Esophagus muscularis mucosa (tissue), 4 donors: ENCODE data around the gene CYP26B1. TPM values are rescaled to one million over a fixed set of nuclear protein-coding genes. Genes with fewer than 3 reads are reported as not detected.

Experiments
- DNase-seq: peaks from one replicate; pipeline ENCODE4 v3.0.0-alpha.2; 2017; ENCODE audit errors: extremely low spot score
- H3K27ac ChIP-seq, 4 donors: fragments of 200-600 bp; sonication (generic); replicated peaks in 1 of 4; 1 replicate in 3 of 4; 2 replicates in 1 of 4; pipeline ENCODE4 v1.5.1; 2016 to 2019; ENCODE audit warnings: mild to moderate bottlenecking in 1 of 4
- H3K27me3 ChIP-seq, 4 donors: fragments of 200-600 bp; sonication (generic); one replicate each; pipeline versions ENCODE4 v1.5.1 to v1.6.0; 2016 to 2019
- H3K36me3 ChIP-seq, 4 donors: fragments of 200-600 bp; sonication (generic); one replicate each; pipeline ENCODE4 v1.5.1; 2016 to 2019
- H3K4me1 ChIP-seq, 4 donors: fragments of 200-600 bp; sonication (generic); one replicate each; pipeline ENCODE4 v1.5.1; 2016 to 2019
- H3K4me3 ChIP-seq, 4 donors: fragments of 200-600 bp; sonication (generic); 1 replicate in 2 of 4; 2 replicates in 2 of 4; pipeline ENCODE4 v1.5.1; 2016 to 2019; ENCODE audit warnings: mild to moderate bottlenecking in 4 of 4, moderate library complexity in 1 of 4
- H3K9me3 ChIP-seq, 4 donors: fragments of 200-600 bp; sonication (generic); 1 replicate in 3 of 4; 2 replicates in 1 of 4; pipeline ENCODE4 v1.5.1; 2016 to 2019
- EP300 ChIP-seq: sonication (generic); formaldehyde crosslinking; IDR thresholded peaks from one replicate; pipeline ENCODE4 v1.6.1; 2017; ENCODE audit warnings: antibody characterized with exemption
- POLR2A ChIP-seq: fragments of 450-650 bp; IDR thresholded peaks from one replicate; pipeline ENCODE4 v1.6.1; 2017; ENCODE audit warnings: antibody characterized with exemption, moderate library complexity, mild to moderate bottlenecking, low read depth
- POLR2AphosphoS5 ChIP-seq, 2 donors: sonication (generic); formaldehyde crosslinking; IDR thresholded peaks; one replicate each; pipeline ENCODE4 v1.6.1; 2017; ENCODE audit warnings: antibody characterized with exemption in 2 of 2
- WGBS: methylation state at CpG from one replicate; pipeline ENCODE4 v1.1.5; 2018; 5-methylcytosine and 5-hydroxymethylcytosine counted together
- intact Hi-C: fragments of 100-400 bp; cut with DNase I; formaldehyde crosslinking; loops from one replicate; pipeline ENCODE4 v1.15.1; 2023
- total RNA-seq, 4 donors: library from RNA; depleted of rRNA; stranded (reverse); fragments of >200 nt; gene quantifications; one replicate each; pipeline versions ENCODE4 v1.1.0 to v1.2.1, GENCODE V29; 2016
- TF ChIP-seq, protein P1 (sequence below), 3 experiments: fragments of 200-600 bp in 2 of 3; fragments of 450-650 bp in 1 of 3; sonication (generic) in 2 of 3; IDR thresholded peaks; one replicate each; pipeline ENCODE4 v1.5.1; 2017 to 2019; ENCODE audit warnings: antibody characterized with exemption in 3 of 3, mild to moderate bottlenecking in 2 of 3, moderate library complexity in 1 of 3

The CYP26B1 gene
- total RNA-seq, 4 donors from 2014 or later: 1.2 to 3.6 (median 2.4) TPM

GRCh38 chr2:72134997-72135800 is 12.5 kb downstream of the CYP26B1 start:
- Histone ChIP-seq H3K27ac (no peak overlapping the region), H3K4me3 (no peak overlapping the region), H3K9me3 (no peaks in the 10 kb centered on the region), H3K27me3 (peaks cover 0 to 29% (median 0%) of the 10 kb centered on the region in 4 donors), H3K36me3 (no peaks in the 10 kb centered on the region), H3K4me1 (peaks cover 15 to 21% (median 17%) of the 10 kb centered on the region in 4 donors)
- TF ChIP-seq POLR2A: no peak
- TF ChIP-seq POLR2AphosphoS5 (IDR thresholded peaks at IDR 0.05): no peak
- no peak for TF ChIP-seq EP300
- TF ChIP-seq, protein P1, sequence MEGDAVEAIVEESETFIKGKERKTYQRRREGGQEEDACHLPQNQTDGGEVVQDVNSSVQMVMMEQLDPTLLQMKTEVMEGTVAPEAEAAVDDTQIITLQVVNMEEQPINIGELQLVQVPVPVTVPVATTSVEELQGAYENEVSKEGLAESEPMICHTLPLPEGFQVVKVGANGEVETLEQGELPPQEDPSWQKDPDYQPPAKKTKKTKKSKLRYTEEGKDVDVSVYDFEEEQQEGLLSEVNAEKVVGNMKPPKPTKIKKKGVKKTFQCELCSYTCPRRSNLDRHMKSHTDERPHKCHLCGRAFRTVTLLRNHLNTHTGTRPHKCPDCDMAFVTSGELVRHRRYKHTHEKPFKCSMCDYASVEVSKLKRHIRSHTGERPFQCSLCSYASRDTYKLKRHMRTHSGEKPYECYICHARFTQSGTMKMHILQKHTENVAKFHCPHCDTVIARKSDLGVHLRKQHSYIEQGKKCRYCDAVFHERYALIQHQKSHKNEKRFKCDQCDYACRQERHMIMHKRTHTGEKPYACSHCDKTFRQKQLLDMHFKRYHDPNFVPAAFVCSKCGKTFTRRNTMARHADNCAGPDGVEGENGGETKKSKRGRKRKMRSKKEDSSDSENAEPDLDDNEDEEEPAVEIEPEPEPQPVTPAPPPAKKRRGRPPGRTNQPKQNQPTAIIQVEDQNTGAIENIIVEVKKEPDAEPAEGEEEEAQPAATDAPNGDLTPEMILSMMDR (IDR thresholded peaks at IDR 0.05): no peak
- intact Hi-C loops: loop anchor here (5.0 kb wide), 1 partner anchor 333 kb away; no protein-coding TSS in a partner anchor
- WGBS: 84% methylated on average over 7 of the region's 19 CpGs
- no peak for DNase-seq

- Histone ChIP-seq H3K4me1 (peaks cover 15 to 21% (median 17%) of the 10 kb centered on the region in 4 donors), H3K9me3 (no peaks in the 10 kb centered on the region), H3K27me3 (peaks cover 0 to 29% (median 0%) of the 10 kb centered on the region in 4 donors), H3K4me3 (no peak overlapping the region), H3K27ac (no peak overlapping the region), H3K36me3 (no peaks in the 10 kb centered on the region)
- no peak for DNase-seq
- intact Hi-C loops: no loop called here
- TF ChIP-seq EP300: no peak
- 83% methylated on average over 5 of the region's 10 CpGs for WGBS
Observed at GRCh38 chr2:72134408-72134996, 13.2 kb downstream of the CYP26B1 start.

DNA sequence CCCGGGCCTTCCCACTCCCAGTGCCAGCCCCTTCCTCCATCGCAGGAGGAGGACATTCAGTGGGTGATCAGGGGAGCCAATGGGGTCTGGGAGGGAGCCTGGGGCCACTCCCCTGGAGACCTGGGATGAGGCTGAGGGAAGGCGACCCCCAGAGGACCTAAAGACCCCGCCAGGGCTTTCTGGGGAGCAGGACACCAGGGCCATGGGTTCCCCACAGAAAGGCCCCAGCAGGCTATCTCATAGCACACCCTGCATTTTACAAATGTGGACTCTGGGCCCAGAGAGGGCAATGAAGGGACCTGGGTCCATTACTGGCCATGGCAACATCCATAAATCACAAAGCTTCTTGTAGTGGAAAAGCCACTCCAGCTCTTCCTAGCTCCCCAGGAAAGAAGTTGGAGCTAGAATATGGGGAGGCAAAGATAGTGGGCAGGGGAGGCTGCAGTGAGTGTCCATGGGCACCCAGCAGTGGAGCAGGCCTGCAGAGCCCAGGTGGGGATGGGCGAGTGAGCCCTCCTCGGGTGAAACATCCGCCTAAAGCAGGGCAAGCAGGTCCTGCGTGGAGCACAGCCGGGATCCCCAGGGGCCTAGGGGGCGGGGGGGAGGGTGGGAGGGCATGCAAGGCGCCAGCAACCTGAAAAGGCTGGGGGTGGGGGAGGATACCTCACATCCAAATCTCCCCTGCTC is 13.8 kb downstream of the CYP26B1 start:
- intact Hi-C loops: no loop called here
- TF ChIP-seq, protein P1 (IDR thresholded peaks at IDR 0.05): no peak
- no peak for DNase-seq
- H3K27me3 ChIP-seq: peaks cover 0 to 29% (median 0%) of the 10 kb centered on the region in 4 donors
- no peaks in the 10 kb centered on the region for H3K9me3 ChIP-seq
- H3K36me3 ChIP-seq: no peaks in the 10 kb centered on the region
- 84% methylated on average over 6 of the region's 11 CpGs for WGBS
- no peak overlapping the region for H3K27ac ChIP-seq
- no peak overlapping the region for H3K4me3 ChIP-seq
- peaks cover 14 to 19% (median 17%) of the 10 kb centered on the region in 4 donors for H3K4me1 ChIP-seq

- intact Hi-C loops: no loop called here
- Histone ChIP-seq H3K4me3 (no peak overlapping the region), H3K9me3 (no peaks in the 10 kb centered on the region), H3K4me1 (peaks cover 7 to 13% (median 10%) of the 10 kb centered on the region in 4 donors), H3K27me3 (peaks cover 0 to 29% (median 0%) of the 10 kb centered on the region in 4 donors), H3K36me3 (no peaks in the 10 kb centered on the region), H3K27ac (no peak overlapping the region)
- TF ChIP-seq EP300 (no peak), POLR2AphosphoS5 (IDR thresholded peaks at IDR 0.05) (no peak), POLR2A (no peak)
- TF ChIP-seq, protein P1 (IDR thresholded peaks at IDR 0.05): no peak
- WGBS: 96% methylated on average over 9 of the region's 29 CpGs
- DNase-seq: no peak
Observed at GRCh38 chr2:72132981-72133720, 14.5 kb downstream of the CYP26B1 start.
